Stomach (tissue), 4 donors: Measurements from ENCODE around the gene ZBTB37.

Source experiments
- POLR2AphosphoS5 ChIP-seq, 3 donors: sonication (generic); formaldehyde crosslinking; IDR thresholded peaks; one replicate each; pipeline ENCODE4 v1.6.1; 2016; ENCODE audit warnings: antibody characterized with exemption in 3 of 3
- TF ChIP-seq, protein P1 (sequence below), 7 experiments: fragments of 450-650 bp in 4 of 7; fragments of 200-600 bp in 3 of 7; sonication (generic) in 3 of 7; IDR thresholded peaks; one replicate each; pipeline ENCODE4 v1.5.1; 2016 to 2019; ENCODE audit warnings: antibody characterized with exemption in 7 of 7, control low read depth in 2 of 7, mild to moderate bottlenecking in 1 of 7

DNA sequence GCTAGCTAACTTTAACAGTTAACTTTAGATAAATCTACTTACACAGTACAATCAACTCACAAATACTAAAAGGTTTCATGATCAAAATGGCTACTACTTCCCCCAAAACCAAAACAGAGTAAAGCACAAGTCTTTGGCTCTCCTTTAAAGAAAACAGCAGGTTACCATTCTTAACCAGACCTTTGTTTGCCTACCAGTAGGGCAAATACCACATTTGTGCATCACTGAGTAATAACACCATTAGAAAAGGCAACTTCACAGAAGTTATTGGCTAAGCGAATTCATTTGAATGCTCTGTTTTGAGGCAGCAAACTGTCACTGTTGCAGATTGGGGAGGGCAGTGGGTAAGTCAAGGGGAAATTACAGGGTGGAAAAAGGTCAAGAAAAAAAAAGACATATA lies 66.3 kb downstream of the ZBTB37 start:
- TF ChIP-seq POLR2AphosphoS5 (IDR thresholded peaks at IDR 0.05): no peak
- TF ChIP-seq, protein P1, sequence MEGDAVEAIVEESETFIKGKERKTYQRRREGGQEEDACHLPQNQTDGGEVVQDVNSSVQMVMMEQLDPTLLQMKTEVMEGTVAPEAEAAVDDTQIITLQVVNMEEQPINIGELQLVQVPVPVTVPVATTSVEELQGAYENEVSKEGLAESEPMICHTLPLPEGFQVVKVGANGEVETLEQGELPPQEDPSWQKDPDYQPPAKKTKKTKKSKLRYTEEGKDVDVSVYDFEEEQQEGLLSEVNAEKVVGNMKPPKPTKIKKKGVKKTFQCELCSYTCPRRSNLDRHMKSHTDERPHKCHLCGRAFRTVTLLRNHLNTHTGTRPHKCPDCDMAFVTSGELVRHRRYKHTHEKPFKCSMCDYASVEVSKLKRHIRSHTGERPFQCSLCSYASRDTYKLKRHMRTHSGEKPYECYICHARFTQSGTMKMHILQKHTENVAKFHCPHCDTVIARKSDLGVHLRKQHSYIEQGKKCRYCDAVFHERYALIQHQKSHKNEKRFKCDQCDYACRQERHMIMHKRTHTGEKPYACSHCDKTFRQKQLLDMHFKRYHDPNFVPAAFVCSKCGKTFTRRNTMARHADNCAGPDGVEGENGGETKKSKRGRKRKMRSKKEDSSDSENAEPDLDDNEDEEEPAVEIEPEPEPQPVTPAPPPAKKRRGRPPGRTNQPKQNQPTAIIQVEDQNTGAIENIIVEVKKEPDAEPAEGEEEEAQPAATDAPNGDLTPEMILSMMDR (IDR thresholded peaks at IDR 0.05): no peak
